Gastrocnemius medialis (tissue), 4 donors: Measurements from ENCODE around the gene JAKMIP1.

Experiments
- CTCF ChIP-seq, 5 experiments: fragments of 450-650 bp in 3 of 5; fragments of 200-600 bp in 2 of 5; sonication (generic) in 2 of 5; IDR thresholded peaks in 4 of 5; conservative IDR thresholded peaks in 1 of 5; 1 replicate in 4 of 5; 2 replicates in 1 of 5; pipeline ENCODE4 v1.5.1; 2016 to 2019; ENCODE audit warnings: antibody characterized with exemption in 5 of 5, mild to moderate bottlenecking in 3 of 5, moderate library complexity in 3 of 5
- POLR2A ChIP-seq, 2 donors: fragments of 450-650 bp; IDR thresholded peaks; one replicate each; pipeline ENCODE4 v1.6.1; 2017; ENCODE audit warnings: antibody characterized with exemption in 2 of 2, mild to moderate bottlenecking in 2 of 2, moderate library complexity in 2 of 2

- TF ChIP-seq CTCF (IDR thresholded peaks at IDR 0.05 in 4 of 5, conservative IDR thresholded peaks at IDR 0.05 in 1 of 5) (no peak), POLR2A (IDR thresholded peaks at IDR 0.05) (no peak)
Observed at GRCh38 chr4:6126971-6127745, 73.2 kb downstream of the JAKMIP1 start.
